Common myeloid progenitor, CD34-positive (primary cell): ENCODE results near the gene RYR2.
A peak's percentile ranks its signal among the peaks of the same experiment; 100 is the strongest.
"Not testable (repeated sequence)": the region's sequence is repeated elsewhere in the genome, so short reads cannot be mapped to it uniquely, and the experiment has no call there.

ENCODE experiments used
- CTCF ChIA-PET: fragments of 350-600 bp; sonication (Branson Sonifier 250); formaldehyde crosslinking; loops from one replicate; lab custom pipeline; 2021; ENCODE audit warnings: antibody characterized with exemption; lab: Charles Lee
- POLR2A ChIA-PET: fragments of 350-600 bp; sonication (Branson Sonifier 250); formaldehyde crosslinking; loops from one replicate; lab custom pipeline; 2021; ENCODE audit warnings: antibody characterized with exemption; lab: Charles Lee
- DNase-seq, 3 donors: peaks; one replicate each; pipeline versions ENCODE4 v3.0.0 to v3.0.0-alpha.2; 2013
- H3K27ac ChIP-seq, 2 experiments: 1 replicate in 1 of 2; 2 replicates in 1 of 2; pipeline ENCODE4 v1.7.0; 2013; ENCODE audit warnings: inconsistent platforms in 2 of 2, low read length in 2 of 2, mild to moderate bottlenecking in 2 of 2, low read depth in 1 of 2, moderate library complexity in 1 of 2; ENCODE audit not compliant: severe bottlenecking in 2 of 2, insufficient read depth in 1 of 2, poor library complexity in 1 of 2
- H3K27me3 ChIP-seq, 5 experiments: replicated peaks in 2 of 5; 1 replicate in 3 of 5; 2 replicates in 2 of 5; pipeline versions ENCODE4 v1.6.1 to v1.7.0; 2013; ENCODE audit warnings: low read length in 4 of 5, mild to moderate bottlenecking in 2 of 5, moderate library complexity in 2 of 5, inconsistent platforms in 1 of 5; ENCODE audit not compliant: insufficient read depth in 5 of 5, control insufficient read depth in 4 of 5
- H3K36me3 ChIP-seq, 4 experiments: 1 replicate in 2 of 4; 2 replicates in 2 of 4; pipeline versions ENCODE4 v1.6.1 to v1.7.0; 2013; ENCODE audit warnings: low read length in 3 of 4, control low read depth in 1 of 4, mild to moderate bottlenecking in 1 of 4; ENCODE audit not compliant: control insufficient read depth in 4 of 4, insufficient read depth in 4 of 4
- H3K4me1 ChIP-seq, 4 experiments: 1 replicate in 3 of 4; 2 replicates in 1 of 4; pipeline versions ENCODE4 v1.6.1 to v1.7.1; 2013; ENCODE audit warnings: low read length in 3 of 4, mild to moderate bottlenecking in 3 of 4, control low read depth in 1 of 4, inconsistent platforms in 1 of 4, moderate library complexity in 1 of 4; ENCODE audit not compliant: control insufficient read depth in 4 of 4, insufficient read depth in 4 of 4; ENCODE audit errors: control extremely low read depth in 1 of 4
- H3K4me3 ChIP-seq, 7 experiments: 1 replicate in 4 of 7; 2 replicates in 3 of 7; pipeline versions ENCODE4 v1.5.1 to v1.7.0; 2013; ENCODE audit warnings: mild to moderate bottlenecking in 7 of 7, low read length in 6 of 7, moderate library complexity in 6 of 7, inconsistent platforms in 2 of 7, low read depth in 2 of 7, control low read depth in 1 of 7; ENCODE audit not compliant: insufficient read depth in 4 of 7, control insufficient read depth in 1 of 7; ENCODE audit errors: extremely low read depth in 1 of 7
- H3K9me3 ChIP-seq, 5 experiments: 1 replicate in 4 of 5; 2 replicates in 1 of 5; pipeline versions ENCODE4 v1.6.1 to v1.7.1; 2013; ENCODE audit warnings: low read length in 4 of 5, mild to moderate bottlenecking in 2 of 5, inconsistent platforms in 1 of 5, low read depth in 1 of 5, moderate library complexity in 1 of 5; ENCODE audit not compliant: control insufficient read depth in 4 of 5, insufficient read depth in 2 of 5; ENCODE audit errors: control extremely low read depth in 1 of 5
- WGBS: methylation state at CpG from one replicate; pipeline ENCODE4 v1.1.5; 2013; ENCODE audit not compliant: insufficient coverage; 5-methylcytosine and 5-hydroxymethylcytosine counted together

The RYR2 gene

DNA sequence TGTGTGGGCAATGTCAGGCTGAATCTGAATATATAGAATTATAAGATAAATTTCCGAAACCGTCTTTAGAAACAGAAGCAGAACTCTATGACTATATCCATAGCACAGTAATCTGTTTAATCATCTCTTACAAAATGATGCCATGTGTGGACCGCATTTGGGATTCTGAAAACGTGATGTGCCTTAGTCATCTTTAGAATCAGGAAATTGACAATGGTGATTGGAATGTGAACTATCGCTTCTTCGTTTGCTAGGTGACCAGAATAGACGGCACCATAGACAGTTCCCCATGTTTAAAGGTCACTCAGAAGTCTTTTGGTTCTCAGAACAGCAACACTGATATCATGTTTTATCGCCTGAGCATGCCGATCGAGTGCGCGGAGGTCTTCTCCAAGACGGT is 548.4 kb downstream of the RYR2 start:
- ChIA-PET POLR2A (no interaction called here), CTCF (interaction anchor here (0.8 kb wide), 1 partner anchor 17 kb away, joined by 3 read pairs; no protein-coding TSS in a partner anchor)
- WGBS = 94% methylated on average over 13 of the region's 13 CpGs
- no peaks in the 10 kb centered on the region for H3K27me3 ChIP-seq
- DNase-seq = no peak
- no peaks in the 10 kb centered on the region for H3K4me1 ChIP-seq
- H3K36me3 ChIP-seq = no peaks in the 10 kb centered on the region
- H3K9me3 ChIP-seq = peaks cover 0 to under 1% (median 0%) of the 10 kb centered on the region in 5 experiments
- H3K4me3 ChIP-seq = no peak overlapping the region
- H3K27ac ChIP-seq = no peak overlapping the region

DNA sequence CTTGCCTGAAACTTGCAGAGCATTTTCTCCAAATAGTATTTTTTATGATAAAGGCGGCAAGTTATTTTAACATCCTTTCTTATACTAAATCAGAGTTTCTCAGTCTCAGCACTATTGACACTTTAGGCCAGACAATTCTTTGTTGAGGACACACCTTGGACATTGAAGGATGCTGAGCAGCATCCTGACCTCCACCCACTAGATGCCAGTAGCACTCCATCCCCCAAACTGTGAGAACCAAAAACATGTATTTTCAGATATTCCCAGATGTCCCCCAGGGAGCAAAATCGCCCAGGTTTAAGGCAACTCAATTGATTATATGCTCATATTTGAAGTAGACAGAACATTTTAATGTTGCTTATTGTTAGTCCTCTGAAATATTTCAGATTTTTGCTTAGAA is 549.4 kb downstream of the RYR2 start:
- ChIA-PET POLR2A (no interaction called here), CTCF (no interaction called here)
- Histone ChIP-seq H3K4me1 (no peaks in the 10 kb centered on the region), H3K36me3 (no peaks in the 10 kb centered on the region), H3K27me3 (no peaks in the 10 kb centered on the region), H3K9me3 (peaks cover 0 to 8% (median 0%) of the 10 kb centered on the region in 5 experiments), H3K4me3 (no peak overlapping the region), H3K27ac (no peak overlapping the region)
- no peak for DNase-seq
- WGBS = no CpG with 5 or more reads among the region's 2 CpGs

DNA sequence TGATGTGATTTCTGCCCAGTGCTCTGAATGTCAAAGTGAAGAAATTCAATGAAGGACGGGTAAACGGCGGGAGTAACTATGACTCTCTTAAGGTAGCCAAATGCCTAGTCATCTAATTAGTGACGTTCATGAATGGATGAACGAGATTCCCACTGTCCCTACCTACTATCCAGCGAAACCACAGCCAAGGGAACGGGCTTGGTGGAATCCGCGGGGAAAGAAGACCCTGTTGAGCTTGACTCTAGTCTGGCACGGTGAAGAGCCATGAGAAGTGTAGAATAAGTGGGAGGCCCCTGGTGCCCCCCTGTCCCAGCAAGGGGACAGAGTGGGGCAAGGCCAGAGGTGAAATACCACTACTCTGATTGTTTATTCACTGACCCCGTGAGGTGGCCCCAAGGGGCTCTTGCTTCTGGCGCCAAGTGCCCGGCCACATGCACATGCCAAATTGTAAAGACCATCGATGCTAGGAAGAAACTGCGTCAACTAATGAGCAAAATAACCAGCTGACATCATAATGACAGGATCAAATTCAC is 561.1 kb downstream of the RYR2 start:
- H3K4me1 ChIP-seq, POLR2A ChIA-PET, H3K36me3 ChIP-seq, H3K27me3 ChIP-seq, CTCF ChIA-PET, H3K27ac ChIP-seq, H3K4me3 ChIP-seq, H3K9me3 ChIP-seq: not testable (repeated sequence)
- peak; percentile 22 to 69 (median 57) for DNase-seq
- 92% methylated on average over 12 of the region's 15 CpGs for WGBS

DNA sequence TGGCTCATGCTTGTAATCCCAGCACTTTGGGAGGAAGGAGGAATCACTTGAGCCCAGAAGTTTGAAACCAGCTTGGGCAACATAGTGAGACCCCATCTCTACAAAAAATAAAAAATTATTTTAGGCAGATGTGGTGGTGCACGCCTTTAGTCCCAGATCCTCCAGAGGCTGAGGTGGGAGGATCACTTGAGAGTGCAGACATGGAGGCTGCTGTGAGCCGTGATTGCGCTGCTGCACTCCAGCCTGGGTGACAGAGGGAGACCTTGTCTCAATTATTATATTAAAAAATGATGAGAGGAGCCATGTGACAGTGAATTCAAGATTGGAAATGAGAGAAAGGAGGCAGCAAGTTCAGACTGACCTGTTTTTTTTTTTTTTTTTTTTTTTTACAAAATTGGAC is 566.4 kb downstream of the RYR2 start:
- no peaks in the 10 kb centered on the region for H3K4me1 ChIP-seq
- no peaks in the 10 kb centered on the region for H3K27me3 ChIP-seq
- H3K27ac ChIP-seq = no peak overlapping the region
- H3K36me3 ChIP-seq = no peaks in the 10 kb centered on the region
- DNase-seq = no peak
- 100% methylated on average over 1 of the region's 3 CpGs for WGBS
- H3K4me3 ChIP-seq = no peak overlapping the region
- POLR2A ChIA-PET = no interaction called here
- CTCF ChIA-PET = no interaction called here
- peaks cover 0 to 2% (median 0%) of the 10 kb centered on the region in 5 experiments for H3K9me3 ChIP-seq

DNA sequence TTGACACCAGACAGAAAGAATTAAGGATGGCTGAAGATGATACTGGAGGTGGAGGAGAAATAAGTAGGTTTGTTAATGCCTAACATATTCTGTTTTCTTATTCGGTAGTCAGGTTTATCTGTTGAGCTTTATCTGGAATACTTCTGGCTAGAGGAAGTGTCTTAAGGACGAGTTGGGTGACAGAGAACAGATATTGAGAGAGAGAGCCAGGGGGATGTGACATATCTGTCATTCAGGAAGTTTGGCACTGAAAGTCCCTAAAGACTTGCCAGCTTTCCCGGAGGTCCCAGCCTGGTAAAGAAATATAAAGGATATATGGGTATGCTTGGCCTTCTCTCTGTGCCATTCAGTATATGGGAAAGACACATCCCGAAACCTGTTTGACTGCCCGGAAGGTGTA is 568.2 kb downstream of the RYR2 start:
- WGBS = 86% methylated on average over 2 of the region's 5 CpGs
- CTCF ChIA-PET = no interaction called here
- POLR2A ChIA-PET = no interaction called here
- H3K27me3 ChIP-seq = no peaks in the 10 kb centered on the region
- H3K4me1 ChIP-seq = no peaks in the 10 kb centered on the region
- H3K36me3 ChIP-seq = no peaks in the 10 kb centered on the region
- DNase-seq = no peak
- H3K27ac ChIP-seq = no peak overlapping the region
- H3K9me3 ChIP-seq = peaks cover 0 to 2% (median 0%) of the 10 kb centered on the region in 5 experiments
- no peak overlapping the region for H3K4me3 ChIP-seq

DNA sequence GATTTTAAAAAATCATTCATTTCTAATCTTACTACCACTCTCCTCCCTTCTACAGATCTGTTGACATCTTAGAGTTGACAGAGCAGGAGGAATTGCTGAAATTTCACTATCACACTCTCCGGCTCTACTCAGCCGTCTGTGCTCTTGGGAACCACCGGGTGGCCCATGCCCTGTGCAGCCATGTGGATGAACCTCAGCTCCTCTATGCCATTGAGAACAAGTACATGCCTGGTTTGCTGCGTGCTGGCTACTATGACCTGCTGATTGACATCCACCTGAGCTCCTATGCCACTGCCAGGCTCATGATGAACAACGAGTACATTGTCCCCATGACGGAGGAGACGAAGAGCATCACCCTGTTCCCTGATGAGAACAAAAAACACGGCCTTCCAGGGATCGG is 572.0 kb downstream of the RYR2 start:
- Histone ChIP-seq H3K36me3 (no peaks in the 10 kb centered on the region), H3K4me3 (no peak overlapping the region), H3K27me3 (no peaks in the 10 kb centered on the region), H3K27ac (no peak overlapping the region), H3K9me3 (peaks cover 0 to 6% (median 4%) of the 10 kb centered on the region in 5 experiments), H3K4me1 (no peaks in the 10 kb centered on the region)
- POLR2A ChIA-PET = no interaction called here
- DNase-seq = no peak
- CTCF ChIA-PET = no interaction called here
- WGBS = 91% methylated on average over 9 of the region's 9 CpGs

DNA sequence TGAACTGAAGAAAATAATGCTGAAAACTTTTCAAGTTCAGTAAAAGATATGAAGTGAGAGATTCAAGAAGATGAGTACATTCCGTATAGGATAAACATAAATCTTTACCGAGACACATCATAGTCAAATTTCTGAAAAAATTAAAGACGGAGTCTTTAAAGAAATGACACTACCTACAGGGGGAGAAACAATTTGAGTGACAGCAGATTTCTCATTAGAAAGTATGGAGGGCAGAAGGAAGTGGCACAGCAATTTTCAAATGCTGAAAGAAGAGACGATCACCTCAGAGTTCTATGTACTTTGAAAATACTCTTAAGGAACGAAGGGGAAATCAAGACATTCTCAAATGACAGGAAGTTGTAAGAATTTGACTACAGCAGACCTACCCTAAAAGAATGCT is 577.6 kb downstream of the RYR2 start:
- ChIA-PET POLR2A (no interaction called here), CTCF (no interaction called here)
- no peak overlapping the region for H3K4me3 ChIP-seq
- H3K36me3 ChIP-seq = no peaks in the 10 kb centered on the region
- 100% methylated on average over 2 of the region's 5 CpGs for WGBS
- DNase-seq = no peak
- H3K27ac ChIP-seq = no peak overlapping the region
- H3K27me3 ChIP-seq = no peaks in the 10 kb centered on the region
- peaks cover 0 to 6% (median 4%) of the 10 kb centered on the region in 5 experiments for H3K9me3 ChIP-seq
- no peaks in the 10 kb centered on the region for H3K4me1 ChIP-seq
